ENCODE results near the gene PTPRH. TPM values are rescaled to one million over a fixed set of nuclear protein-coding genes. Genes with fewer than 3 reads are reported as not detected.

Gene PTPRH
- total RNA-seq, 1 donor from 2014 or later = 0.55 TPM

DNA sequence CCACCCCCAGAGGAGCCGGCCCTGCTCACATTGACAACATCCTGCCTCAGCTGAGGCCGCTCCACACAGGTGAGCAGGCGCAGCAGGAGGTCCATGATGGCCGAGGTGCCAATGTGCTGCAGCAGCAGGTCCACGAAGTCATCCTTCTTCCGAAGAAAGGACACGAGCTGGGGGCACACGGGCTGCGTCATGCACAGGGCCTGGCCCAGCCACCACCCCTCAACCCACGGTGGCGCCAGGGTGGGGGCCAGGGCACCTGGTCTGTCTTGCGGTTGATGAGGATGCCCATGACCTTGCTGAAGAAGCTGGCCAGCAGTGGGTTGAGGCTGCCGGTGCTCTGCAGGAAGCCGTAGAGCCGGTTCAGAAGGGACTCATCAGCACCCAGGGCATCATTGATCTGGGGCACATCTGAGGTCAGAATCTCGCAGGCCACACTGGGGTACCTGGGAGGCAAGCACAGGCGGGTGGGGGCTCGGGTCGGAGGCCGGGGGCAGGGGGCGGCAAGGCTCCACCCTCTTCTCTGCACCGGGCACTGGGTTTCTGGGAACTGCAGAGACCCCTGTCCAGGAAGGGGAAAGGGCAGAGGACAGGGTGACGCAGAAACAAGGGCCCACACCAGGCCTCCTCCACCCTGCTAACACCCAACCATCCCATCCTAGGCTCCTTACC lies 36.1 kb upstream of the PTPRH start:
- no peak for DNase-seq (ENCODE audit: low read depth)

GRCh38 chr19:55244004-55244680 lies 34.8 kb upstream of the PTPRH start:
- DNase-seq (ENCODE audit: low read depth) = no peak

GRCh38 chr19:55242517-55242916 lies 33.2 kb upstream of the PTPRH start:
- DNase-seq (ENCODE audit: low read depth) = no peak

- no peak for DNase-seq (ENCODE audit: low read depth)
Observed at GRCh38 chr19:55241935-55242464, 32.7 kb upstream of the PTPRH start.

DNA sequence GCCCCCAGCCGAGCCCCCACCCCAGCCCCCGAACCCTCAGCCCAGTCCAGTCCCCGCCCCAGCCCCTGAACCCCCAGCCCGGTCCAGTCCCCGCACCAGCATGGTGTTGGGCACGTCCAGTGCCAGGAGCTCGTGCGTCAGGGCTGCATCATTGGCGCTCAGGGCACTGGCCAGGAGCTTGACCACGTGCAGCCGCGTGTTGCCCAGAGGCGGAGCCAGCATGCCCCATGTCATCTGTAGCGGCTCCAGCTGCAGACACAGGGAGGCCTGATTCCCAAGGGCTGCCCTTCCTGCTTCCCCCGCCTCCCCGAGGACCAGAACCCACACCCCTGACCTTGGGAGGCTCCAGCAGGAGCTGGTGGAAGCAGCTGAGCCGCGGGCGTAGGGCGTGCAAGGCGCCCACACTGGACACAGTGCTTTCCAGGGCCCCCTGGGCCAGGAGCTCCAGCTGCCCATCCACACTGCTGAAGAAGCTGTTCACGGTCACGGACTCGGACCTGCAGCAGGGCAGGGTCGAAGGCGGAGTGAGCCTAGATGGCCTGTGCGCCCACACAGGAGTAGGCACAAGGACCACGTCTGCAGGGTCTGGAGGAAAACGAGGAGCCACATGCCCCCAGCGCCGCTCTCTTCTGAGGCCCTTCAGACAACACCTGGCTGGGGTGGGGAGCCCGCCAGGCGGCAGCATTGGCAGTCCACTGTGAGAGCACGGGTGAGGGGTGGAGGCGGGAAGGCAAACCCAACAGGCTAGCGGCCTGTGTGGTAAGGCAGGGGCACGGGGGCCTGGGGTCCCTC lies 32.0 kb upstream of the PTPRH start:
- DNase-seq (ENCODE audit: low read depth) = no peak

DNA sequence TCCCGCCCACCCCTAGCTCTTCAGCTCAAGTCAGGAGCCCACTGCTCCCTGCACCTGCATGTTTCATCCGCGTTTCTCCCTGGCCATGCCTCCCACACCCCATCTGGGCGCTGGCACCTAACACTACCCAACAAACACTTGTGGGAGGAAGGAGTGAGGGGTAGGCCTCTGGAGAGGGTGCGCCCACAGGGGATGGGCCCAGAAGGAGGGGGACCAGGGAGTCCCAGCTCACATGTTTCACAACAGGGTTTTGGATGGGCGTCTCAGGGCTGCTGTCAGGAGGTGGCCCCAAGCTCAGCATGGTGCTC lies 31.4 kb upstream of the PTPRH start:
- DNase-seq (ENCODE audit: low read depth) = no peak

- no peak for DNase-seq (ENCODE audit: low read depth)
Observed at GRCh38 chr19:55239004-55239403, 29.7 kb upstream of the PTPRH start.

DNA sequence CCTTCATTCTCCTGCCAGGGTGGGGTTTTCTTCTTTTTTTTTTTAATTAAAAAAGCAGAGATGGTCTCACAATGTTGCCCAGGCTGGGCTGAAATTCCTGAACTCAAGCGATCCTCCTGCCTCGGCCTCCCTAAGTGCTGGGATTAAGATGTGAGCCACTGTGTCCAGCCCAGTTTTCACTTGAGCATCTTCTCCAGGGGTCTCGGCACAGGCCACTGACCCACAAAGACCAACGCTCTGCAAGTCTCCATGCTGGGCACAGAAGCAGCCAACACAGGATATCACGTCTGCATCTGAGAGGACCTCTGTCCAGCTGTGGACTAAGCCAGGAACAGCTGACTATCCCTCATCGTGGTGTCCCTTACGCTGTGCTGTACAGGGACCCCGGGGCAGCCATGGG lies 28.7 kb upstream of the PTPRH start:
- no peak for DNase-seq (ENCODE audit: low read depth)

GRCh38 chr19:55232986-55233385 lies 23.7 kb upstream of the PTPRH start:
- DNase-seq (ENCODE audit: low read depth) = no peak

DNA sequence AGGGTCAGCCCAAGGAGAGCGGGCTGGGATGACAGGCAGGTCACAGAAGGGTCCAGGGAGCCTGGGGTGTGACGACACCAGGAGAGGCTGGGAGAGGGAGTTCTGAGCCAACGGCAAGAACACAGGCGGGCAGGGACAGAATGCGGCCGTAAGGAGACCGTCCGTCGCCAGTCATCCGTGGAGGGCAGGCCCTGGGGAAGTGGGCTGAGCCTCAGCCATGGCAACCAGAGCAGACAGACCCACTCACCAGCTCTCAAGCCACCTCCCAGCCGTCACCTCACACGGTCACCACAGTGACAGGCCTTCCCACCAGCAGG lies 22.9 kb upstream of the PTPRH start:
- no peak for DNase-seq (ENCODE audit: low read depth)

DNA sequence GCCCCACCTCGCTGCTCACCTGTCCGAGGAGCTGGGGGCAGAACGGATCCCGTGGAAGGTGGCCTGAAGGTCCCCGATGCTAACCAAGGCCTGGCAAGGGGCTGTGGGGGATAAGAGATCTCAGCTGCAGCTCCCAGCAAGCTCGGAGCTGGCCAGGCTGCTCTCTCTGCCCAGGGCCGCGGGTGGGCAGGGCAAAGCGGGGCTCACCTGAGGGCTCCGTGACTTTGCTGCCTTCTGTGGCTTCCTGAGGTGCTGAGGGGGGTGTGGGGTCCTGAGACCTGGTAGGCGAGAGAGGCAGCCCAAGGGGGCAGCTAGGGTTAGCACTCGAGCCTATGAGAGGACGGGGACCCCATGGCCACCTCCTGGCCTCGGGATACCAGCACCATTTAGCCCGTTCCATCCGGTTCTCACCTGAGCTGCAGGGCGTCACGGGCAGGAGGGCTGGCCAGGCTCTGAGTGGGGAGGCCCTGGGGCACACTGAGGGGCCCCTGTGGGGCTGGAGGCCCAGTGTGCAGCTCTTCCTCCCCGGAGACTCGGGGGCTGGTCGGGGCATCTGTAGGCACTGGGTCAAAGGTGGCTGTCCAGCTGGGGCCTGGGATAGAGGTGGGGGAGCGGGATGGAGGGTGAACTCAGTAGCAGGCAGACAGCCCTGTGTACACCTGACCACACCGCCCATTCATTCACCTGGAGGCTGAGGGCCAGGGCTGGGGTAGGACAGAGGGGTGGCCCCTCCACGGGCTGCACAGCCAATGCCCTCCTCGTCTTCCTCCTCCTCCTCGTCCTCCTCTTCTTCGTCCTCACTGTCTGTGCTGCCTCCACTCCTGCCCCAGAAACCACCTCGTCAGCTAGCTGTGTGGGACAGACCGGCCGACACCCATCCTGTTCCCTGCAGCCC lies 22.3 kb upstream of the PTPRH start:
- no peak for DNase-seq (ENCODE audit: low read depth)

- no peak for DNase-seq (ENCODE audit: low read depth)
Observed at GRCh38 chr19:55230780-55231179, 21.5 kb upstream of the PTPRH start.

DNA sequence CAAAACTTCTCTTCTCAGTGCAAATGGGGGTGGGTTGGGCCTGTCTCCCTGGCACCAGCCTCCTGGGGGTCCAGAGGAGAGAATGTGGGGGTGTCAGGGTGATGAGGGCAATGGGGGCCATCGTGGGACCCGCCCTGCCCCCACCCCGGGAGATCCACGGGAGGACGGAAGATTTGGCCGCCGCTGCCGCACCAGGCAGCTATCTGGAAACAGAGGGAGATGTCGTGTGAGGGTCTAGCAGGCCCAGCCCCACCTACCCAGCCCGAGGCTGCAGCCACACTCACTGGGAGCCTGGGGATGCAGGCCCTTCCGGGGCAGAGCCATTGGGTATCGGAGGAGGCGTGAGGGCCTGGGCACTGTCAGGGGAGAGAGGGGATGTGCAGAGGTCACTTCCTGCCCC lies 21.0 kb upstream of the PTPRH start:
- DNase-seq (ENCODE audit: low read depth) = no peak

- no peak for DNase-seq (ENCODE audit: low read depth)
Observed at GRCh38 chr19:55229789-55230182, 20.5 kb upstream of the PTPRH start.

DNA sequence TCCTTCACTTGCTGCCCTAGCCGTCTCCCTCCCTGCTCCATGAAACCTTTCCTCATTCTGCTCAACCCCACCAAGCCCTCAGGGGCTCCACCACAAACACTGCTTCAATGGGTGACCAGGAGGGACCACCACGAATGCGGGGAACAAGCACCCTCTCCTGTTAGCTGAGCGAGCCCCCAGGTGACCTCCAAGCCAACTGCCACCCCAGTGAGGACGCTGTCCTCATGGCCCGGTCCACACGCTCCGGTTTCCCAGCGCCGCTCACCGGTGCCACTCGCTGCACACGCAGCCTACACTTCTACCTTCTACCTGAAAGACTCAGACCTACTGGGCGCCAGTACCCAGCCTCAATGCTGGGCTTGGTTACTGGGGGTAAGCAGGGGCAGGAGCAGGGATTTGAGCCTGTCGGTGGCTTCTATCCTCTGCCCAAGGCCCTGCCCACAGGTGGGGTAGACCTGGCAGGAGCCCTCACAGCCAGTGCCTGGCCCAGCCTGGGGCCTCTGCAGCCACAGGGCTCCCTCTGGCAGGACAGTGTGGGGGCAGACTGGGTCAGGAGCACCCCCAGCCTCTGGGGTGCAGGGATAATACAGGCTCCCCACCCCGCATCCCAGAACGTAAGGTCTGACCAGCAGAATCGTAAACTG lies 20.0 kb upstream of the PTPRH start:
- no peak for DNase-seq (ENCODE audit: low read depth)

- DNase-seq (ENCODE audit: low read depth) = no peak
Observed at GRCh38 chr19:55228403-55229031, 19.2 kb upstream of the PTPRH start, which contains the start of gene TMEM86B. TSS of gene TMEM86B (minus strand) at chr19:55228763. CDS start at chr19:55228741, 22 bp downstream.

DNA sequence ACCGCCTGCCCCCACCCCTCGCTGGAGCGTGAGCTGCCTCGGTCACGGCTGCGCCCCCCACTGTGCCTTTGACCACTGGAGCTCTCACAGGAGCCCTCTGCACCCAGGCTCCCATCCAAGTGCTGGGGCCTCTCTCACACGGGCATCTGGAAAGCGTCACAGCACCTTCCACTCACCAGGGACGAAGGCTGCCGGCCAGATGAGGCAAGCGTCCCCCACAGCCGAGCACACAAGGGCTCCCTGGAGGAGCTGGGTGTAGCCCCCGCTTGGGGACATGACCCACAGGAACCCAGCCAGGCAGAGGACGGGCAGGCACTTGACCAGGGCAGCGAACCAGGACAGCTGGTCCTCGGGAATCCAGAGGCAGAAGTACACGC lies 18.7 kb upstream of the PTPRH start:
- DNase-seq (ENCODE audit: low read depth) = no peak

GRCh38 chr19:55227241-55228014 lies 18.1 kb upstream of the PTPRH start:
- DNase-seq (ENCODE audit: low read depth) = no peak

- DNase-seq (ENCODE audit: low read depth) = no peak
Observed at GRCh38 chr19:55226788-55227187, 17.5 kb upstream of the PTPRH start.

GRCh38 chr19:55226273-55226672 lies 17.0 kb upstream of the PTPRH start:
- no peak for DNase-seq (ENCODE audit: low read depth)

All from renal cortical epithelial cell (primary cell).